ENCODE data around the gene COG3. TPM values are rescaled to one million over a fixed set of nuclear protein-coding genes. Genes with fewer than 3 reads are reported as not detected.
"Not testable (repeated sequence)": the region's sequence is repeated elsewhere in the genome, so short reads cannot be mapped to it uniquely, and the experiment has no call there.

The COG3 gene, protein sequence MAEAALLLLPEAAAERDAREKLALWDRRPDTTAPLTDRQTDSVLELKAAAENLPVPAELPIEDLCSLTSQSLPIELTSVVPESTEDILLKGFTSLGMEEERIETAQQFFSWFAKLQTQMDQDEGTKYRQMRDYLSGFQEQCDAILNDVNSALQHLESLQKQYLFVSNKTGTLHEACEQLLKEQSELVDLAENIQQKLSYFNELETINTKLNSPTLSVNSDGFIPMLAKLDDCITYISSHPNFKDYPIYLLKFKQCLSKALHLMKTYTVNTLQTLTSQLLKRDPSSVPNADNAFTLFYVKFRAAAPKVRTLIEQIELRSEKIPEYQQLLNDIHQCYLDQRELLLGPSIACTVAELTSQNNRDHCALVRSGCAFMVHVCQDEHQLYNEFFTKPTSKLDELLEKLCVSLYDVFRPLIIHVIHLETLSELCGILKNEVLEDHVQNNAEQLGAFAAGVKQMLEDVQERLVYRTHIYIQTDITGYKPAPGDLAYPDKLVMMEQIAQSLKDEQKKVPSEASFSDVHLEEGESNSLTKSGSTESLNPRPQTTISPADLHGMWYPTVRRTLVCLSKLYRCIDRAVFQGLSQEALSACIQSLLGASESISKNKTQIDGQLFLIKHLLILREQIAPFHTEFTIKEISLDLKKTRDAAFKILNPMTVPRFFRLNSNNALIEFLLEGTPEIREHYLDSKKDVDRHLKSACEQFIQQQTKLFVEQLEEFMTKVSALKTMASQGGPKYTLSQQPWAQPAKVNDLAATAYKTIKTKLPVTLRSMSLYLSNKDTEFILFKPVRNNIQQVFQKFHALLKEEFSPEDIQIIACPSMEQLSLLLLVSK
- 10 to 100 TPM; 15.9 to 29.4 (median 22.3) TPM for polyA plus RNA-seq
- long read RNA-seq, donor 1, result 0 reads
- long read RNA-seq, donor 2, partial matches to known transcripts, result 0 of 1 reads
- long read RNA-seq, donor 2, other reads (novel, unspliced or antisense), result 0 of 1 reads
- long read RNA-seq, donor 3, partial matches to known transcripts, result 6 of 8 reads
- long read RNA-seq, donor 3, other reads (novel, unspliced or antisense), result 0 of 8 reads
- long read RNA-seq, donor 4, full-length matches to known transcripts, result 1 of 1 reads
- long read RNA-seq, donor 4, partial matches to known transcripts, result 0 of 1 reads
- long read RNA-seq, donor 4, other reads (novel, unspliced or antisense), result 0 of 1 reads
- long read RNA-seq, donor 5, partial matches to known transcripts, result 0 of 2 reads
- long read RNA-seq, donor 5, other reads (novel, unspliced or antisense), result 0 of 2 reads
- long read RNA-seq, donor 6, full-length matches to known transcripts, result 2 of 2 reads
- long read RNA-seq, donor 6, partial matches to known transcripts, result 0 of 2 reads
- long read RNA-seq, donor 6, other reads (novel, unspliced or antisense), result 0 of 2 reads
- long read RNA-seq, donor 7, result 0 reads
- long read RNA-seq, donor 8, result 0 reads
- long read RNA-seq, donor 9, partial matches to known transcripts, result 0 of 5 reads
- long read RNA-seq, donor 9, other reads (novel, unspliced or antisense), result 0 of 5 reads
- long read RNA-seq, donor 10, full-length matches to known transcripts, result 2 of 2 reads
- long read RNA-seq, donor 10, partial matches to known transcripts, result 0 of 2 reads
- long read RNA-seq, donor 10, other reads (novel, unspliced or antisense), result 0 of 2 reads

DNA sequence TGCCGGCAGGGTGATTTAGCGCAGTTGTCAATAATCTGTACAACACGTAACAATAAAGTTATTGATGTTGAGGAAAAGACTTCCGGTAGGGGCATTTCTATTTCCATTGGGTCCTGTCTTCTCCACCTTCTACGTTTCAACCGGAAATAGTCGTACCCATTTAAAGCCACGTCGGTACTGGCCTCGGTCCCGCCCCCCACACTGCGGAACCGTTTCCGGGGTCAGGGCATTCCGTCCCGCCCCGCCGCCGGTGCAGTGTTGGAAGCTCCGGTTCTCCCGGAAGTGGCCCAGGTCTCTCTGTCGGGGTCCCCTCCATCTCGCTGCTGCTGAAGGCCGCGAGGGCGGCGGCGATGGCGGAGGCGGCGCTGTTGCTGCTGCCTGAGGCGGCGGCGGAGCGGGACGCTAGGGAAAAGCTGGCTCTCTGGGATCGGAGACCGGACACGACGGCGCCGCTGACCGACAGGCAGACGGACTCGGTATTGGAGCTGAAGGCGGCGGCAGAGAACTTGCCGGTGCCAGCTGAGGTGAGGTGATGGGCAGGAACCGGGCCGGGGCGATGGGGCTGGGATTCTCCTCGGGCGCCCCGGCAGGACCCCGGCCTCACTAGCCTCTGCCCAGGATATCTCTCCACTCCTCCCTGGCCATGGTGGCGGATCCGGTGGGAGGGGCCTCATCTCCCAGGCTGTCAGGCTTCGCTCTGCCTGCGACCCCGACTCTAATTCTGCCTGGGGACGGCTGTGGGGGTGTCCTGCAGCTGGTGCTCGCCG, at the start of gene COG3:
Gene COG3 (plus strand): TSS at position 253 of the 767 bp plus-strand sequence. CDS start 98 bp downstream, at position 351.
- peak within 1 kb of the TSS; percentile 94 to 96 (median 96) for H3K27ac ChIP-seq (ENCODE audit: low read depth in 1 of 3, low read length in 2 of 3)
- WGBS, 3 donors, result 0% methylated on average over 57 to 63 of the region's 63 CpGs
- H3K27me3 ChIP-seq (ENCODE audit: control insufficient read depth in 3 of 3, insufficient read depth in 3 of 3, low read length in 3 of 3), result no peaks in the 10 kb centered on the region
- H3K36me3 ChIP-seq (ENCODE audit: control insufficient read depth in 3 of 3, insufficient read depth in 2 of 3, low read depth in 1 of 3, low read length in 3 of 3), result no peaks in the 10 kb centered on the region
- peak within 1 kb of the TSS; percentile 86 to 92 (median 88) for H3K4me3 ChIP-seq (ENCODE audit: low read depth in 1 of 3, low read length in 3 of 3)
- peak; percentile 97 to 99 for DNase-seq
- H3K4me1 ChIP-seq (ENCODE audit: control insufficient read depth in 3 of 3, insufficient read depth in 2 of 3, low read depth in 1 of 3, low read length in 2 of 3), result peaks cover 2 to 27% (median 6%) of the 10 kb centered on the region in 3 donors
- H3K9me3 ChIP-seq (ENCODE audit: control insufficient read depth in 2 of 2, insufficient read depth in 1 of 2, low read depth in 1 of 2, low read length in 1 of 2), result no peaks in the 10 kb centered on the region
- FAIRE-seq, result peak; percentile 90

DNA sequence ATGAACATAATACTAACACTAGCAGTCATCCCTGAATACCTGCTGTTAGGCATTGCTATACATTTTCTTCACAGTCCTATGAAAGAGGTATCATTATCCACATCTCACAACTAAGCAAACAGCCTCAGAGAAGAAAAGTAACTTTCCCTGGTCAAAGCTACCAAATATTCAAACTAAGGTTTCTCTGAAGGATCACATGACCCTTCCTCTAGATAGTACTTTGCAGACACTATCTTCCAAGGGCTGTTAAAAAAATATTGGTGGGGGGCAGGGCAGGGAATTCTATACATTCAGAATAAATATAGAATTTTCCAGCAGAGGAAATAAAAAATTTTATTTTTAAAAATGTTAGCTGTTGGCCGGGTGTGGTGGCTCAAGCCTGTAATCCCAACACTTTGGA, 49.6 kb upstream of the COG3 start:
- Histone ChIP-seq H3K4me1 (ENCODE audit: control insufficient read depth in 3 of 3, insufficient read depth in 2 of 3, low read depth in 1 of 3, low read length in 2 of 3) (peaks cover 0 to 12% (median 6%) of the 10 kb centered on the region in 3 donors), H3K4me3 (ENCODE audit: low read depth in 1 of 3, low read length in 3 of 3) (no peak overlapping the region), H3K27ac (ENCODE audit: low read depth in 1 of 3, low read length in 2 of 3) (peak overlapping the region; percentile 18 to 83 (median 79)), H3K27me3 (ENCODE audit: control insufficient read depth in 3 of 3, insufficient read depth in 3 of 3, low read length in 3 of 3) (no peaks in the 10 kb centered on the region), H3K9me3 (ENCODE audit: control insufficient read depth in 2 of 2, insufficient read depth in 1 of 2, low read depth in 1 of 2, low read length in 1 of 2) (no peaks in the 10 kb centered on the region), H3K36me3 (ENCODE audit: control insufficient read depth in 3 of 3, insufficient read depth in 2 of 3, low read depth in 1 of 3, low read length in 3 of 3) (peaks cover under 1 to 7% (median 5%) of the 10 kb centered on the region in 3 donors)
- 56 to 75% (median 59%) methylated on average over 1 of the region's 1 CpG for WGBS, 3 donors
- FAIRE-seq (no peak), DNase-seq (no peak)

DNA sequence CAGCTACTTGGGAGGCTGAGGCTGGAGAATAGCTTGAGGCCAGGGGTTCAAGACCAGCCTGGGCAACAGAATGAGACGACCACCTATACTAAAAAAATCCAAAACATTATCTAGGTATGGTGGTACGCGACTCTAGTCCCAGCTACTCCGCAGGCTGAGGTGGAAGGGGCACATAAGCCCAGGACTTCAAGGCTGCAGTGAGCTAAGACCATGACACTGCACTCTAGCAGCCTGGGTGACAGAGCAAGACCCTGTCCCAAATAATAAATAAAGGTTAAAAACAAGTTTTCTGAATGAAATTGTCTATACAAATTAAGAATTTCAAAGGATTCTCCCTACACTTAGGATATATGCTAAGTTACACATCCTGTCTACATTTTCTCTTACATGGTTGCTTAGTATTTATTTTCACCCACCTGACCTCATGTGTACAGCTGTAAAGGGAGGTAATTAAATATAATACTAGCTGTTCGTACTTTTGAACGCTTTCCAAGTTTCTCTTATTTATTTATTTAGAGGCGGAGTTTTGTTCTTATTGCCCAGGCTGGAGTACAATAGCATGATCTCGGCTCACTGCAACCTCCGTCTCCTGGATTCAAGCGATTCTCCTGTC, 48.1 kb upstream of the COG3 start:
- FAIRE-seq (no peak), DNase-seq (peak; percentile 51 to 75)
- Histone ChIP-seq H3K27me3 (ENCODE audit: control insufficient read depth in 3 of 3, insufficient read depth in 3 of 3, low read length in 3 of 3) (no peaks in the 10 kb centered on the region), H3K9me3 (ENCODE audit: control insufficient read depth in 2 of 2, insufficient read depth in 1 of 2, low read depth in 1 of 2, low read length in 1 of 2) (no peaks in the 10 kb centered on the region), H3K4me3 (ENCODE audit: low read depth in 1 of 3, low read length in 3 of 3) (peak overlapping the region in 2 of 3 donors; percentile 72 to 77), H3K36me3 (ENCODE audit: control insufficient read depth in 3 of 3, insufficient read depth in 2 of 3, low read depth in 1 of 3, low read length in 3 of 3) (no peaks in the 10 kb centered on the region), H3K27ac (ENCODE audit: low read depth in 1 of 3, low read length in 2 of 3) (peak overlapping the region; percentile 22 to 88 (median 68)), H3K4me1 (ENCODE audit: control insufficient read depth in 3 of 3, insufficient read depth in 2 of 3, low read depth in 1 of 3, low read length in 2 of 3) (peaks cover 0 to 12% (median 6%) of the 10 kb centered on the region in 3 donors)
- 20 to 39% (median 21%) methylated on average over 10 of the region's 10 CpGs for WGBS, 3 donors

DNA sequence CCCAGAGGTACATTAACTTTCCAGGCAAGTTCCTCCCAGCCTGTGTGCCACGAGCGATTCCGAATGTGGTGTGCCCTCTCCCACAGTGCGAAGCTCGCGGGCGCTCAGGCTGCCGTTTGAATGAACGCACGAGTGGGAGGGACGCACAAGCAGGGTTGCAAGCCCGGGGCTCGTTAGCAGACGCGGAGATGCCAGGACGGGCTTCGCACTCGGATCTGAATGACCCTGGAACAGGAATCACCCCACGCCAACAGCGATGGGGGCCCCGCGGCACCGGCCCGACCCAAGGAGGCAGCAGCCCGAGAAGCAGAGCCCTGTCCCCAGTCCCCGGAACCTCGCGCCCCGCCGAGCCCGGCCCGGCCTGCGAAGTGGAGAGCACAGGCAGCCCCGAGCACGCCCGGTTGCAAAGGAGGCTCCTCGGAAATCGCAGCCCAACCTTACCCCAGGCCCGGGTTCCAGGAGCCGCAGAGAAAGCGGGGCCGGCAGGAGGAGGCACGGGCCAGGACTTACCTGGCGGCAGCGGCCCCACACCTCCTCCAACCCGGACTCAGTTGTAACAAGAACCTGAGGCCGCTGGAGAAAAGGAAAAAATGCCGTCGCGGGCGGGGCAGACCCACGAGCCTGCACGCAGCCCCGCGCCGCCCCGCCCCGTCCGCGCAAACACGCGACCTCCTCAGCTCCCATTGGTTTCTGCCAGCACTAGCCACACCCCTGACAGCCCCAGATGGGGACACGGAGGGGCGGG, 46.8 kb upstream of the COG3 start, which contains the start of gene SLC25A30:
Gene SLC25A30 (minus strand): TSS at position 584 of the 745 bp plus-strand sequence. CDS start 6,948 bp downstream, outside the sequence.
- H3K36me3 ChIP-seq (ENCODE audit: control insufficient read depth in 3 of 3, insufficient read depth in 2 of 3, low read depth in 1 of 3, low read length in 3 of 3), result no peaks in the 10 kb centered on the region
- peak; percentile 90 to 95 for DNase-seq
- no peak for FAIRE-seq
- H3K9me3 ChIP-seq (ENCODE audit: control insufficient read depth in 2 of 2, insufficient read depth in 1 of 2, low read depth in 1 of 2, low read length in 1 of 2), result no peaks in the 10 kb centered on the region
- H3K4me1 ChIP-seq (ENCODE audit: control insufficient read depth in 3 of 3, insufficient read depth in 2 of 3, low read depth in 1 of 3, low read length in 2 of 3), result peaks cover 0 to 12% (median 2%) of the 10 kb centered on the region in 3 donors
- H3K27ac ChIP-seq (ENCODE audit: low read depth in 1 of 3, low read length in 2 of 3), result peak within 1 kb of the TSS; percentile 68 to 88 (median 75)
- H3K27me3 ChIP-seq (ENCODE audit: control insufficient read depth in 3 of 3, insufficient read depth in 3 of 3, low read length in 3 of 3), result no peaks in the 10 kb centered on the region
- 0 to 1% (median 0%) methylated on average over 60 to 64 of the region's 64 CpGs for WGBS, 3 donors
- H3K4me3 ChIP-seq (ENCODE audit: low read depth in 1 of 3, low read length in 3 of 3), result peak within 1 kb of the TSS; percentile 56 to 77 (median 72)

DNA sequence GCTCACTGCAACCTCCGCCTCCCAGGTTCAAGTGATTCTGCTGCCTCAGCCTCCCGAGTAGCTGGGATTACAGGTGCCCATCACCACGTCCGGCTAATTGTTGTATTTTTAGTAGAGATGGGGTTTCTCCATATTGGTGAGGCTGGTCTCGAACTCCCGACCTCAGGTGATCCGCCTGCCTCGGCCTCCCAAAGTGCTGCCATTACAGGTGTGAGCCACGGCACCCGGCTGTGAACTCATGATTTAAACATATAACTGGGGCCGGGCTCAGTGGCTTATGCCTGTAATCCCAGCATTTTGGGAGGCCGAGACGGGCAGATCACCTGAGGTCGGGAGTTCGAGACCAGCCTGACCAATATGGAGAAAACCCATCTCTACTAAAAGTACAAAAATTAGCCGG, 45.4 kb upstream of the COG3 start:
- WGBS, 3 donors, result 96 to 97% (median 97%) methylated on average over 16 of the region's 16 CpGs
- H3K4me1 ChIP-seq (ENCODE audit: control insufficient read depth in 3 of 3, insufficient read depth in 2 of 3, low read depth in 1 of 3, low read length in 2 of 3), result peaks cover 0 to 12% (median 2%) of the 10 kb centered on the region in 3 donors
- not testable (repeated sequence) for H3K9me3 ChIP-seq (ENCODE audit: control insufficient read depth in 2 of 2, insufficient read depth in 1 of 2, low read depth in 1 of 2, low read length in 1 of 2); H3K27me3 ChIP-seq (ENCODE audit: control insufficient read depth in 3 of 3, insufficient read depth in 3 of 3, low read length in 3 of 3); DNase-seq; H3K27ac ChIP-seq (ENCODE audit: low read depth in 1 of 3, low read length in 2 of 3); H3K36me3 ChIP-seq (ENCODE audit: control insufficient read depth in 3 of 3, insufficient read depth in 2 of 3, low read depth in 1 of 3, low read length in 3 of 3); FAIRE-seq; H3K4me3 ChIP-seq (ENCODE audit: low read depth in 1 of 3, low read length in 3 of 3)

DNA sequence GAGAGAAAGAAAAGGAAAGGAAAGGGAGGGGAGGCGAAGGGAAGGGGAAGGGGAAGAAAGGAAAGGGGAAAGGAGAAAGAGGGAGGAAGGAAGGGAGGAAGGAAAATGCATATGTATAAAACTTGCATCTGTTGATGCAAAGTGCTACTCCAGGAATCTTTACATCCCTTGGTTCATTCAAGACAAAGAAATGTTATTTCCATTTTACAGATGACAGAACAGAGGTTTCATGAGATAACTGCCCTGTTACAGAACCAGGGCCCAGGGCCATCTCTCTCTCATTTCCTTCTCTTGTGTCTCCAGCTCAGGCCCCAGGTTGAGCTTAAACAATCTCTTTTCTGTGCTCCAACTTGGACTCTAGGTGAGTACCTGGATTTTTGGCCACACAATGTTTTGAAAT, 44.8 kb upstream of the COG3 start:
- H3K4me1 ChIP-seq (ENCODE audit: control insufficient read depth in 3 of 3, insufficient read depth in 2 of 3, low read depth in 1 of 3, low read length in 2 of 3), result peaks cover 0 to 8% (median 2%) of the 10 kb centered on the region in 3 donors
- no peaks in the 10 kb centered on the region for H3K9me3 ChIP-seq (ENCODE audit: control insufficient read depth in 2 of 2, insufficient read depth in 1 of 2, low read depth in 1 of 2, low read length in 1 of 2)
- WGBS, 3 donors, result 90 to 94% (median 94%) methylated on average over 1 of the region's 1 CpG
- H3K27ac ChIP-seq (ENCODE audit: low read depth in 1 of 3, low read length in 2 of 3), result no peak overlapping the region
- FAIRE-seq, result no peak
- no peaks in the 10 kb centered on the region for H3K27me3 ChIP-seq (ENCODE audit: control insufficient read depth in 3 of 3, insufficient read depth in 3 of 3, low read length in 3 of 3)
- H3K36me3 ChIP-seq (ENCODE audit: control insufficient read depth in 3 of 3, insufficient read depth in 2 of 3, low read depth in 1 of 3, low read length in 3 of 3), result no peaks in the 10 kb centered on the region
- DNase-seq, result no peak
- H3K4me3 ChIP-seq (ENCODE audit: low read depth in 1 of 3, low read length in 3 of 3), result no peak overlapping the region

Data from small intestine (tissue), 16 donors.